A375 (cell line): ENCODE results near the gene SPRR3. TPM values are rescaled to one million over a fixed set of nuclear protein-coding genes. Genes with fewer than 3 reads are reported as not detected.

Source experiments
- small RNA-seq: library from RNA; depleted of rRNA; stranded (forward); fragments of <200 nt; gene quantifications from one replicate; pipeline ENCODE3, GENCODE V24; 2014
- total RNA-seq: library from RNA; depleted of rRNA; stranded (reverse); fragments of >200 nt; shearing (Covaris generic); gene quantifications from 2 replicates; pipeline ENCODE4 v1.2.3, GENCODE V29; 2014; rRNA removed

SPRR3 gene
- not detected in 2 replicates for total RNA-seq

GRCh38 chr1:153001382-153001781, at the start of gene SPRR3:
SPRR3 (plus strand) TSS chr1:153001749; CDS start chr1:153003021, 1,272 bp downstream.

GRCh38 chr1:152970495-152970894, 31.1 kb upstream of the SPRR3 start, which contains the start of gene SPRR4:
SPRR4 (plus strand) TSS chr1:152970648; CDS start chr1:152971891, 1,243 bp downstream.

GRCh38 chr1:152983743-152984142, 17.8 kb upstream of the SPRR3 start, which contains the start of gene SPRR1A:
SPRR1A (plus strand) TSS chr1:152984081; CDS start chr1:152985231, 1,150 bp downstream.

GRCh38 chr1:153030895-153031294, 29.3 kb downstream of the SPRR3 start, which contains the start of gene SPRR1B:
SPRR1B (plus strand) TSS chr1:153031203; CDS start chr1:153032346, 1,143 bp downstream.

GRCh38 chr1:153040950-153041631, 39.5 kb downstream of the SPRR3 start, which contains the start of gene SPRR2D:
SPRR2D (minus strand) TSS chr1:153041120; CDS start chr1:153040346, 774 bp downstream.

Small RNA genes lying within 50 kb of the gene (small RNA-seq; reads per million reads assigned to genes)
- gene AL356867.1 (not detected), gene RF00322 (not detected), gene SPRR1A (not detected)

Other genes with a start within 250 kb of the SPRR3 start
- not detected in 2 replicates for gene KPRP, start 243.7 kb upstream of the SPRR3 start, total RNA-seq
- not detected in 2 replicates for gene LCE1F, start 226.6 kb upstream of the SPRR3 start, total RNA-seq
- not detected in 2 replicates for gene LCE1E, start 215.5 kb upstream of the SPRR3 start, total RNA-seq
- gene LCE1D, start 205.0 kb upstream of the SPRR3 start, total RNA-seq: not detected in 2 replicates
- gene LCE1C, start 195.1 kb upstream of the SPRR3 start, total RNA-seq: not detected in 2 replicates
- gene LCE1B, start 189.8 kb upstream of the SPRR3 start, total RNA-seq: not detected in 2 replicates
- not detected in 2 replicates for gene LCE1A, start 174.3 kb upstream of the SPRR3 start, total RNA-seq
- gene LCE6A, start 158.9 kb upstream of the SPRR3 start, total RNA-seq: not detected in 2 replicates
- gene LCE7A, start 141.8 kb upstream of the SPRR3 start, total RNA-seq: not detected in 2 replicates
- gene SMCP, start 123.4 kb upstream of the SPRR3 start, total RNA-seq: not detected in 2 replicates
- 0.08 TPM in 1 of 2 replicates, not detected in the other for gene IVL, start 93.2 kb upstream of the SPRR3 start, total RNA-seq
- gene SPRR5, start 54.5 kb upstream of the SPRR3 start, total RNA-seq: not detected in 2 replicates
- gene SPRR4, start 31.1 kb upstream of the SPRR3 start, total RNA-seq: not detected in 2 replicates
- gene SPRR1A, start 17.7 kb upstream of the SPRR3 start, total RNA-seq: not detected in 2 replicates
- not detected in 2 replicates for gene SPRR1B, start 29.5 kb downstream of the SPRR3 start, total RNA-seq
- gene SPRR2D, start 39.4 kb downstream of the SPRR3 start, total RNA-seq: 0.40 and 1.4 TPM in 2 replicates
- gene SPRR2A, start 55.8 kb downstream of the SPRR3 start, total RNA-seq: not detected in 2 replicates
- not detected in 2 replicates for gene SPRR2B, start 69.9 kb downstream of the SPRR3 start, total RNA-seq
- not detected in 2 replicates for gene SPRR2E, start 92.8 kb downstream of the SPRR3 start, total RNA-seq
- not detected in 2 replicates for gene SPRR2F, start 111.8 kb downstream of the SPRR3 start, total RNA-seq
- not detected in 2 replicates for gene SPRR2G, start 149.1 kb downstream of the SPRR3 start, total RNA-seq
- gene LELP1, start 201.7 kb downstream of the SPRR3 start, total RNA-seq: not detected in 2 replicates
- not detected in 2 replicates for gene PRR9, start 215.8 kb downstream of the SPRR3 start, total RNA-seq